GM12892 (cell line): Measurements from ENCODE around the gene IGF1R.

Experiments
- POLR2A ChIP-seq: IDR thresholded peaks from 2 replicates; pipeline ENCODE4 v1.6.1; 2011; ENCODE audit warnings: low read depth, low read length, control low read depth
- POLR2AphosphoS5 ChIP-seq: IDR thresholded peaks from 2 replicates; pipeline ENCODE4 v1.6.1; 2011; ENCODE audit warnings: low read depth, low read length, control low read depth

GRCh38 chr15:98660055-98660454 lies 11.7 kb downstream of the IGF1R start:
- no peak for TF ChIP-seq POLR2AphosphoS5
- no peak for TF ChIP-seq POLR2A
